K562 (cell line): ENCODE measurements around the gene PIK3R5. TPM values are rescaled to one million over a fixed set of nuclear protein-coding genes. Genes with fewer than 3 reads are reported as not detected.

ENCODE experiments used
- ATAC-seq: fragments of 200-7000 bp; cut with Tn5 transposase; 3 replicates; pipeline ENCODE4 v1.9.1; 2020; ENCODE audit warnings: moderate library complexity
- BruUV-seq: library from RNA; stranded (reverse); fragments of 400-500 nt; replicated peaks from 2 replicates; lab custom pipeline; 2021; lab: Mats Ljungman, UMichigan
- CTCF ChIA-PET: fragments of 300-600 bp; formaldehyde crosslinking; extraction: SDS; loops from one replicate; lab custom pipeline; 2021; ENCODE audit warnings: low intra/inter-chr PET ratio; lab: Yijun Ruan, JAX
- POLR2A ChIA-PET: fragments of 300-600, 350-650 bp; sonication (Branson Sonifier 250); formaldehyde crosslinking; extraction: SDS; loops from one replicate; lab custom pipeline; 2021; ENCODE audit warnings: antibody characterized with exemption, inconsistent platforms; lab: Yijun Ruan, JAX
- DNase-seq, 4 experiments: peaks; one replicate each; pipeline versions ENCODE4 v3.0.0 to v3.0.0-alpha.2; 2011 to 2018; ENCODE audit warnings: low spot score in 3 of 4, mixed read lengths in 3 of 4; ENCODE audit errors: extremely low read depth in 1 of 4
- FAIRE-seq: peaks from 2 replicates; lab custom pipeline; 2011; peaks lifted over from hg19 to GRCh38; lab: Jason Lieb, UNC
- H2AFZ ChIP-seq: 2 replicates; pipeline ENCODE4 v1.6.0; 2011; ENCODE audit warnings: low read depth, low read length, control low read depth, inconsistent platforms
- H3K27ac ChIP-seq: fragments of 200-600 bp; 3 replicates; pipeline ENCODE4 v1.8.0; 2011; ENCODE audit warnings: low read depth, mild to moderate bottlenecking, control low read depth, inconsistent platforms, low read length, moderate library complexity, mixed read lengths; ENCODE audit errors: extremely low read depth
- H3K27me3 ChIP-seq, 2 experiments: fragments of 300-600 bp in 1 of 2; 2 replicates in 1 of 2; 3 replicates in 1 of 2; pipeline versions ENCODE4 v1.6.0 to v1.8.0; 2011; ENCODE audit warnings: inconsistent platforms in 2 of 2, low read length in 2 of 2, mild to moderate bottlenecking in 1 of 2, mixed read lengths in 1 of 2, moderate library complexity in 1 of 2; ENCODE audit not compliant: control insufficient read depth in 2 of 2, insufficient read depth in 2 of 2
- H3K36me3 ChIP-seq: fragments of 300-600 bp; 3 replicates; pipeline ENCODE4 v1.8.0; 2011; ENCODE audit warnings: mild to moderate bottlenecking, low read length, inconsistent platforms; ENCODE audit not compliant: control insufficient read depth, insufficient read depth
- H3K4me1 ChIP-seq, 2 experiments: fragments of 200-600 bp in 1 of 2; replicated peaks in 1 of 2; 2 replicates in 1 of 2; 3 replicates in 1 of 2; pipeline versions ENCODE4 v1.5.1 to v1.8.0; 2011; ENCODE audit warnings: inconsistent platforms in 2 of 2, low read length in 2 of 2, mild to moderate bottlenecking in 1 of 2, mixed read lengths in 1 of 2, moderate library complexity in 1 of 2; ENCODE audit not compliant: control insufficient read depth in 2 of 2, insufficient read depth in 2 of 2
- H3K4me2 ChIP-seq: 2 replicates; pipeline ENCODE4 v1.6.1; 2011; ENCODE audit warnings: low read length, control low read depth, inconsistent platforms, mixed read lengths; ENCODE audit not compliant: insufficient read depth
- H3K4me3 ChIP-seq: fragments of 200-600 bp; sonication (generic), shearing (Covaris generic); 2 replicates; pipeline ENCODE4 v1.5.1; 2016; ENCODE audit warnings: control low read depth, inconsistent platforms
- H3K79me2 ChIP-seq: fragments of 200-600 bp; 3 replicates; pipeline ENCODE4 v1.8.0; 2011; ENCODE audit warnings: low read length, inconsistent platforms; ENCODE audit not compliant: control insufficient read depth, insufficient read depth
- H3K9ac ChIP-seq, 2 experiments: 2 replicates each; pipeline versions ENCODE4 v1.6.0 to v1.6.1; 2011; ENCODE audit warnings: low read depth in 2 of 2, low read length in 2 of 2, control low read depth in 1 of 2, inconsistent platforms in 1 of 2, mild to moderate bottlenecking in 1 of 2, mixed read lengths in 1 of 2; ENCODE audit not compliant: insufficient read depth in 1 of 2
- H3K9me1 ChIP-seq: one replicate; pipeline ENCODE4 v1.6.0; 2011; ENCODE audit warnings: inconsistent platforms, mild to moderate bottlenecking, low read length, moderate library complexity; ENCODE audit not compliant: control insufficient read depth, insufficient read depth
- H3K9me3 ChIP-seq: replicated peaks from 2 replicates; pipeline ENCODE4 v1.5.1; 2011; ENCODE audit warnings: low read depth, low read length, inconsistent platforms; ENCODE audit not compliant: control insufficient read depth, insufficient read depth
- H4K20me1 ChIP-seq: replicated peaks from 2 replicates; pipeline ENCODE4 v1.6.1; 2011; ENCODE audit warnings: low read length, inconsistent platforms, mixed read lengths; ENCODE audit not compliant: control insufficient read depth, insufficient read depth
- ARHGAP35 ChIP-seq: fragments of 450-650 bp; IDR thresholded peaks from 2 replicates; pipeline ENCODE4 v1.6.1; 2018; ENCODE audit not compliant: partially characterized antibody
- EWSR1 ChIP-seq: fragments of 450-650 bp; IDR thresholded peaks from 2 replicates; pipeline ENCODE4 v1.6.1; 2018; ENCODE audit warnings: borderline replicate concordance, mild to moderate bottlenecking, low read depth, moderate library complexity; ENCODE audit not compliant: partially characterized antibody
- FOXK2 ChIP-seq, 2 experiments: fragments of 450-650 bp; IDR thresholded peaks in 1 of 2; conservative IDR thresholded peaks in 1 of 2; 2 replicates each; pipeline ENCODE4 v1.6.1; 2016; ENCODE audit warnings: low read depth in 2 of 2, mild to moderate bottlenecking in 1 of 2
- HLTF ChIP-seq: fragments of 450-650 bp; IDR thresholded peaks from 2 replicates; pipeline ENCODE4 v1.6.1; 2016
- U2AF2 ChIP-seq: fragments of 200-400 bp; formaldehyde crosslinking; optimal IDR thresholded peaks from 2 replicates; pipeline ENCODE3; 2017; ENCODE audit warnings: low read depth, mild to moderate bottlenecking, low read length
- WGBS: fragments of 100-300 bp; shearing (Covaris generic); methylation state at CpG from one replicate; pipeline ENCODE4 v1.1.6; 2016; ENCODE audit warnings: low coverage, mixed read lengths; ENCODE audit not compliant: insufficient coverage; ENCODE audit errors: missing lambda C conversion rate; 5-methylcytosine and 5-hydroxymethylcytosine counted together
- in situ Hi-C: fragments of 300-500 bp; cut with MboI; formaldehyde crosslinking; loops from 4 replicates; pipeline ENCODE4 v1.15.0; 2018; ENCODE audit warnings: inconsistent platforms, mixed read lengths
- intact Hi-C: fragments of 100-400 bp; cut with micrococcal nuclease; formaldehyde crosslinking; loops from 2 replicates; pipeline ENCODE4 v1.14.2; 2022
- polyA plus RNA-seq, 8 experiments: library from polyadenylated mRNA; depleted of rRNA in 4 of 8; stranded (reverse) in 5 of 8; unstranded in 3 of 8; fragments of >200 nt; fragmentation: Nextera tagmentation in 2 of 8; fragmentation: Illumina TruSeq in 1 of 8; extraction: Ambion mirVana in 2 of 8; extraction: Trizol in 1 of 8; gene quantifications; 2 replicates each; pipeline versions ENCODE4 v1.2.1 to v1.2.3, GENCODE V29; 2011 to 2014; ENCODE audit warnings: inconsistent platforms in 1 of 8, missing spikeins in 1 of 8
- total RNA-seq, 7 experiments: library from RNA; depleted of rRNA in 6 of 7; stranded (reverse); fragments of >200 nt in 6 of 7; fragmentation: Illumina TruSeq in 2 of 7; extraction: Trizol in 2 of 7; gene quantifications; 2 replicates each; pipeline versions ENCODE4 v1.2.1 to v1.2.3, GENCODE V29; 2011 to 2021; ENCODE audit warnings: low replicate concordance in 1 of 7
- TF ChIP-seq, protein P1 (sequence below): sonication (generic); formaldehyde crosslinking; IDR thresholded peaks from 2 replicates; pipeline ENCODE4 v1.8.0; 2022; ENCODE audit warnings: mild to moderate bottlenecking, missing genetic modification reagents
- TF ChIP-seq, protein P2 (sequence below): IDR thresholded peaks from 2 replicates; pipeline ENCODE4 v1.6.1; 2016; ENCODE audit warnings: missing genetic modification characterization, missing compliant biosample characterization
- TF ChIP-seq, protein P3 (sequence below), 2 experiments: fragments of 250-450 bp in 1 of 2; fragments of 450-650 bp in 1 of 2; sonication (Bioruptor Pico) in 1 of 2; IDR thresholded peaks; 2 replicates each; pipeline versions ENCODE4 v1.6.1 to v1.8.0; 2016 to 2021; ENCODE audit warnings: mild to moderate bottlenecking in 2 of 2, moderate library complexity in 2 of 2, missing compliant biosample characterization in 1 of 2, missing genetic modification characterization in 1 of 2
- TF ChIP-seq, protein P4 (sequence below): fragments of 450-650 bp; formaldehyde crosslinking; IDR thresholded peaks from 2 replicates; pipeline ENCODE4 v1.4.0; 2020; ENCODE audit warnings: mild to moderate bottlenecking, moderate library complexity

Gene PIK3R5
- total and polyA plus RNA-seq, 9 of the 15 experiments (the other 6 are each of a cell fraction or from before 2014, with no cell fraction given) = 0.01 to 0.38 TPM; not detected in 7

DNA sequence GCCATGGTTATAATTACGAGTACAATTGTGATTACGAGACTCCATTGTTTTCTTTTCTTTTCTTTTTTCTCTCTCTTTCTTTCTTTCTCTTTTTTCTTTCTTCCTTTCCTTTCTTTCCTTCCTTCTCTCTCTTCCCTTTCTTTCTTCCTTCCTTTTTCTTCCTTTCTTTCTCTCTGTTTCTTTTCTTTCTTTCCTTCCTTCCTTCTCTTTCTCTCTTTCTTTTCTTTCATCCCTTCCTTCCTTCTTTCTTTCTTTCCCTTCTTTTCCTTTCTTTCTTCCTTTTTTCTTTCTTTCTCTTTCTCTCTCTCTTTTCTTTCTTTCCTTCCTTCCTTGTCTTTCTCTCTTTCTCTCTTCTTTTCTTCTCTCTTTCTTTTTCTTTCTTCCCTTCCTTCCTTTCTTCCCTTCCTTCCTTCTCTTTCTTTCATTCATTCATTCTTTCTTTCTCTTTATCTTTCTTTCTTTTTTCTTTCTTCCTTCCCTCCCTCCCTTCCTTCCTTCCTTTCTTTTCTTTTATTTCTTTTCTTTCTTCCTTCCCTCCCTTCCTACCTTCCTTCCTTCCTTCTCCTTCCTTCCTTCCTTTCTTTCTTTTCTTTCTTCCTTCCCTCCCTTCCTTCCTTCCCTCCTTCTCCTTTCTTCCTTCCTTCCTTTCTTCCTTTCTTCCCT lies 41.7 kb upstream of the PIK3R5 start:
- peaks cover 0 to 21% of the 10 kb centered on the region in 2 experiments; a peak in 2 of 5 replicates for H3K27me3 ChIP-seq
- POLR2A ChIA-PET = no interaction called here
- in situ Hi-C loops = no loop called here

More for the DNA sequence above, 41.7 kb upstream of the PIK3R5 start:
- CTCF ChIA-PET = no interaction called here
- FAIRE-seq = no peak
- no peaks in the 10 kb centered on the region for H3K36me3 ChIP-seq
- DNase-seq = no peak
- intact Hi-C loops = no loop called here
- no peak overlapping the region for H3K27ac ChIP-seq
- BruUV-seq = no TSS peak
- H3K9me1 ChIP-seq = no peaks in the 10 kb centered on the region
- no peaks in the 10 kb centered on the region for H3K4me1 ChIP-seq
- H2AFZ ChIP-seq = no peak overlapping the region
- H3K4me2 ChIP-seq = no peak overlapping the region
- ATAC-seq = no peak
- 5% methylated on average over 2 of the region's 2 CpGs for WGBS
- TF ChIP-seq HLTF (no peak), FOXK2 (conservative IDR thresholded peaks at IDR 0.05 in 1 of 2, IDR thresholded peaks at IDR 0.05 in 1 of 2; ENCODE audit: low read depth in 2 of 2) (no peak), ARHGAP35 (no peak), EWSR1 (no peak), U2AF2 (no peak)
- TF ChIP-seq, protein P1, sequence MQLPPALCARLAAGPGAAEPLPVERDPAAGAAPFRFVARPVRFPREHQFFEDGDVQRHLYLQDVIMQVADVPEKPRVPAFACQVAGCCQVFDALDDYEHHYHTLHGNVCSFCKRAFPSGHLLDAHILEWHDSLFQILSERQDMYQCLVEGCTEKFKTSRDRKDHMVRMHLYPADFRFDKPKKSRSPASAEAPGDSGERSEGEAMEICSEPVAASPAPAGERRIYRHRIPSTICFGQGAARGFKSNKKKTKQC (CRISPR knock-in tag) = no peak
- TF ChIP-seq, protein P2, sequence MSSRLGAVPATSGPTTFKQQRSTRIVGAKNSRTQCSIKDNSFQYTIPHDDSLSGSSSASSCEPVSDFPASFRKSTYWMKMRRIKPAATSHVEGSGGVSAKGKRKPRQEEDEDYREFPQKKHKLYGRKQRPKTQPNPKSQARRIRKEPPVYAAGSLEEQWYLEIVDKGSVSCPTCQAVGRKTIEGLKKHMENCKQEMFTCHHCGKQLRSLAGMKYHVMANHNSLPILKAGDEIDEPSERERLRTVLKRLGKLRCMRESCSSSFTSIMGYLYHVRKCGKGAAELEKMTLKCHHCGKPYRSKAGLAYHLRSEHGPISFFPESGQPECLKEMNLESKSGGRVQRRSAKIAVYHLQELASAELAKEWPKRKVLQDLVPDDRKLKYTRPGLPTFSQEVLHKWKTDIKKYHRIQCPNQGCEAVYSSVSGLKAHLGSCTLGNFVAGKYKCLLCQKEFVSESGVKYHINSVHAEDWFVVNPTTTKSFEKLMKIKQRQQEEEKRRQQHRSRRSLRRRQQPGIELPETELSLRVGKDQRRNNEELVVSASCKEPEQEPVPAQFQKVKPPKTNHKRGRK (tag) = peak; percentile 96
- TF ChIP-seq, protein P3, sequence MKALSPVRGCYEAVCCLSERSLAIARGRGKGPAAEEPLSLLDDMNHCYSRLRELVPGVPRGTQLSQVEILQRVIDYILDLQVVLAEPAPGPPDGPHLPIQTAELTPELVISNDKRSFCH (CRISPR knock-in tag; IDR thresholded peaks at IDR 0.05) = no peak
- TF ChIP-seq, protein P3 (tag; IDR thresholded peaks at IDR 0.05) = no peak
- TF ChIP-seq, protein P4, sequence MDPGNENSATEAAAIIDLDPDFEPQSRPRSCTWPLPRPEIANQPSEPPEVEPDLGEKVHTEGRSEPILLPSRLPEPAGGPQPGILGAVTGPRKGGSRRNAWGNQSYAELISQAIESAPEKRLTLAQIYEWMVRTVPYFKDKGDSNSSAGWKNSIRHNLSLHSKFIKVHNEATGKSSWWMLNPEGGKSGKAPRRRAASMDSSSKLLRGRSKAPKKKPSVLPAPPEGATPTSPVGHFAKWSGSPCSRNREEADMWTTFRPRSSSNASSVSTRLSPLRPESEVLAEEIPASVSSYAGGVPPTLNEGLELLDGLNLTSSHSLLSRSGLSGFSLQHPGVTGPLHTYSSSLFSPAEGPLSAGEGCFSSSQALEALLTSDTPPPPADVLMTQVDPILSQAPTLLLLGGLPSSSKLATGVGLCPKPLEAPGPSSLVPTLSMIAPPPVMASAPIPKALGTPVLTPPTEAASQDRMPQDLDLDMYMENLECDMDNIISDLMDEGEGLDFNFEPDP = no peak
- no peaks in the 10 kb centered on the region for H4K20me1 ChIP-seq
- no peak overlapping the region for H3K4me3 ChIP-seq
- no peaks in the 10 kb centered on the region for H3K79me2 ChIP-seq
- no peaks in the 10 kb centered on the region for H3K9me3 ChIP-seq
- no peak overlapping the region for H3K9ac ChIP-seq
